GM18511 (cell line): ENCODE results near the gene MPC1L.
"Not testable (repeated sequence)": the region's sequence is repeated elsewhere in the genome, so short reads cannot be mapped to it uniquely, and the experiment has no call there.

Experiments used
- ATAC-seq: cut with Tn5 transposase; IDR thresholded peaks from one replicate; pipeline ENCODE4 v1.9.1; 2021; ENCODE audit warnings: mild to moderate bottlenecking, moderate library complexity; ENCODE audit not compliant: unreplicated experiment

Gene MPC1L

GRCh38 chrX:40623139-40623536 lies at the start of gene MPC1L:
MPC1L (plus strand) TSS chrX:40623428; CDS start chrX:40623566, 138 bp downstream.
- ATAC-seq: no peak

GRCh38 chrX:40573763-40574162 lies 49.5 kb upstream of the MPC1L start:
- no peak for ATAC-seq

- not testable (repeated sequence) for ATAC-seq
Measured at GRCh38 chrX:40575411-40575810, 47.8 kb upstream of the MPC1L start.

GRCh38 chrX:40576291-40576690 lies 46.9 kb upstream of the MPC1L start:
- ATAC-seq: no peak

- ATAC-seq: no peak
Measured at GRCh38 chrX:40578039-40578695, 45.1 kb upstream of the MPC1L start.

GRCh38 chrX:40579141-40579540 lies 44.1 kb upstream of the MPC1L start:
- no peak for ATAC-seq

GRCh38 chrX:40579900-40580536 lies 43.2 kb upstream of the MPC1L start:
- ATAC-seq: peak; percentile 57

GRCh38 chrX:40580537-40581335 lies 42.5 kb upstream of the MPC1L start, which contains the start of gene ATP6AP2:
ATP6AP2 (plus strand) TSS chrX:40580970; CDS start chrX:40581066, 96 bp downstream.
- ATAC-seq: peak; percentile 96

- no peak for ATAC-seq
Measured at GRCh38 chrX:40581336-40581920, 41.8 kb upstream of the MPC1L start.

GRCh38 chrX:40582178-40582577 lies 41.0 kb upstream of the MPC1L start:
- ATAC-seq: not testable (repeated sequence)

- no peak for ATAC-seq
Measured at GRCh38 chrX:40582811-40583210, 40.4 kb upstream of the MPC1L start.

GRCh38 chrX:40587623-40588022 lies 35.6 kb upstream of the MPC1L start:
- ATAC-seq: not testable (repeated sequence)

- not testable (repeated sequence) for ATAC-seq
Measured at GRCh38 chrX:40589616-40590321, 33.5 kb upstream of the MPC1L start.

- ATAC-seq: no peak
Measured at GRCh38 chrX:40603446-40603845, 19.8 kb upstream of the MPC1L start.

GRCh38 chrX:40607381-40607780 lies 15.8 kb upstream of the MPC1L start:
- ATAC-seq: no peak

GRCh38 chrX:40612511-40612910 lies 10.7 kb upstream of the MPC1L start:
- no peak for ATAC-seq

GRCh38 chrX:40615976-40616375 lies 7.3 kb upstream of the MPC1L start:
- no peak for ATAC-seq

- ATAC-seq: no peak
Measured at GRCh38 chrX:40617566-40617965, 5.7 kb upstream of the MPC1L start.

- ATAC-seq: no peak
Measured at GRCh38 chrX:40622479-40623138, 619 bp upstream of the MPC1L start.

- no peak for ATAC-seq
Measured at GRCh38 chrX:40623665-40624064, 437 bp downstream of the MPC1L start.
